ENCODE measurements around the gene TEKT5.

DNA sequence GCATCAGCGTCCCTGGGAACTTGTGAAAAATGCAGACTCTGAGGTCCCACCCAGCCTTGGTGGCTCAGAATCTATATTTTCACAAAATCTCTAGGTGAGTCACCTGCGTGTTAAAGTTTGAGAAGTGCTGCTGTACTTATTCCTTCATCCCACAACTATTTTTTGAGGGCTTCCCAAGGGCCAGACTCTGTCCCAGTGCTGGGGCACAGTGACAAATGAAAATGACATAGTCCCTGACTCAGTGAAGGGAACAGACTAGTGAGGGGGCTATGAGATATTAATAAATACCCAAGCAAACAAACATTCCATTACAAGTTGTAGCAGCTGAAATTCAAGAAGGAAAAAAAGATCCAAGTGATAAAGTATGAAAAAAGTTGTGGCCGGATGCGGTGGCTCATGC is 104.4 kb downstream of the TEKT5 start:
- TF ChIP-seq, protein P1, sequence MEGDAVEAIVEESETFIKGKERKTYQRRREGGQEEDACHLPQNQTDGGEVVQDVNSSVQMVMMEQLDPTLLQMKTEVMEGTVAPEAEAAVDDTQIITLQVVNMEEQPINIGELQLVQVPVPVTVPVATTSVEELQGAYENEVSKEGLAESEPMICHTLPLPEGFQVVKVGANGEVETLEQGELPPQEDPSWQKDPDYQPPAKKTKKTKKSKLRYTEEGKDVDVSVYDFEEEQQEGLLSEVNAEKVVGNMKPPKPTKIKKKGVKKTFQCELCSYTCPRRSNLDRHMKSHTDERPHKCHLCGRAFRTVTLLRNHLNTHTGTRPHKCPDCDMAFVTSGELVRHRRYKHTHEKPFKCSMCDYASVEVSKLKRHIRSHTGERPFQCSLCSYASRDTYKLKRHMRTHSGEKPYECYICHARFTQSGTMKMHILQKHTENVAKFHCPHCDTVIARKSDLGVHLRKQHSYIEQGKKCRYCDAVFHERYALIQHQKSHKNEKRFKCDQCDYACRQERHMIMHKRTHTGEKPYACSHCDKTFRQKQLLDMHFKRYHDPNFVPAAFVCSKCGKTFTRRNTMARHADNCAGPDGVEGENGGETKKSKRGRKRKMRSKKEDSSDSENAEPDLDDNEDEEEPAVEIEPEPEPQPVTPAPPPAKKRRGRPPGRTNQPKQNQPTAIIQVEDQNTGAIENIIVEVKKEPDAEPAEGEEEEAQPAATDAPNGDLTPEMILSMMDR (IDR thresholded peaks at IDR 0.05) = no peak
- TF ChIP-seq EZH2phosphoT487 (IDR thresholded peaks at IDR 0.05) = no peak
- no peak for TF ChIP-seq EZH2 (IDR thresholded peaks at IDR 0.05)
